Fibroblast of gingiva (primary cell): ENCODE data around the gene PARD3.
A peak's percentile ranks its signal among the peaks of the same experiment; 100 is the strongest.
"Not testable (repeated sequence)": the region's sequence is repeated elsewhere in the genome, so short reads cannot be mapped to it uniquely, and the experiment has no call there.

ENCODE experiments used
- DNase-seq: peaks from one replicate; pipeline ENCODE4 v3.0.0-alpha.2; 2011; ENCODE audit warnings: low read depth

The PARD3 gene

DNA sequence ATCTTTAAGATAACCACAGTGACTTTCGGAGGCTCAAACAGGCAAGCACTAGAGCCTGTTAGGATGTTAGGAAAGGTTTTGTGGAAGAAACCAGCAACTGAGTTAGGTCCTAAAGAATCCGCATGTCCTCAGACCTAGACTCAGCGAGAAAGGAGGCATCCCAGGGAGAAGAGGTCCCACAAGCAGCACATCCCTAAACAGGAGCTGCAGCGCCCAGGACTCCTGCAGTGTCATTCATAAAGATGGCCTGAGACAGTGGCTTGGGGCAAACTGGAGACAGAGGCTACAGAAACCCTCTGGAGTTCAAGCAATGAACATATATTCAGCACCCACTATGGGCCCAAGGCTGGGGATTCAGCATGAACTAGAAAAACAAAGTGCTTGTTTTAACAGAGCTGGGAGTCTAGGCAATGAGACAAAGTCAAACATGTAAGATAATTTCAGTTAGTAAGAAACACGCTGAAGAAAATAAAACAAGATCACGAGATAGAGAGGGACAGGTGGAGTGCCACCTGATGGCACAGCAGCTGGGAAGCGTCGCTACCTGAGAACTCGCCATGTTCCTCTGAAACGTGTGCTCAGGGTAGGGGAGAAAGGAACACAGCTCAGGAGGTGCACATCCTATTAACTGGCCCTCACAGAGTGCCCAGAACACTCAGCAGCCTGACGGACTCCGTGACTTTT is 48.1 kb downstream of the PARD3 start:
- DNase-seq, result no peak

DNA sequence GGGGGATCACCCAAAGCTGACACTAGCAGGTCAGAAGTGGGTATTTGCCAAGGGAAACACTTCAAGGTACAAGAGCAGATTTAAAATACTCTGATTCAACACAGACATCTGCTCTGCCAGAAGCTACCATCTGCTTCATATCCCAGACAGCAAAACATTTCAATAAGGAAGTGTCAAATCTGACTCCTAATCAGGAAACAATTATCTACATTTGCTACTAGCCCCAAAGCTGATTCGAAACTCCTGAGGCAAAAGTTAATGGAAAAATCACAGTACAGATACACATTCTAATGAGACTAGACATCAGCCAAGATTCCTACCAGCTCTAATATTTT is 48.9 kb downstream of the PARD3 start:
- no peak for DNase-seq

DNA sequence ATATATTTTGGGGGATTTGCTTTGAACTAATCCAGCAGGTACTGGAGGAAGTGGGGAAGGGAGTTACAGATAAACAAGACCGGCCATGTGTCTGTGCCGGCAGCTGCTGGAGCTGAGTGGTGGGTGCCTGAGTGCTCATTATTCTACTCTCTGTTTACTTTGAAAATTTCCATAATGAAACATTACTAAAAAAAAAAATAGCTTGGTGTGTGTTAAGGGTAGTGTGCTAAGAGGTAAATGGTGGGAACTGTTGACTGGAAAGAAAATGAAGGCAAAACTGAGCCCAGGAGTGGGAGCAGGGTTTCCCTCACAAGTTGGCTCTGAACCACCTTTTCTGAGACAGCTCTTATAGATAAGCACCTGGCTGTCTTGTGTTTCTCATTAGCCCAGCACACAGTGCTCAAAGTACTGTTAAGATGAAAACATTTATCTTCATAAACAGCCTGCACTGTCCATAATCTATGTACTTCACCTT is 50.6 kb downstream of the PARD3 start:
- no peak for DNase-seq

DNA sequence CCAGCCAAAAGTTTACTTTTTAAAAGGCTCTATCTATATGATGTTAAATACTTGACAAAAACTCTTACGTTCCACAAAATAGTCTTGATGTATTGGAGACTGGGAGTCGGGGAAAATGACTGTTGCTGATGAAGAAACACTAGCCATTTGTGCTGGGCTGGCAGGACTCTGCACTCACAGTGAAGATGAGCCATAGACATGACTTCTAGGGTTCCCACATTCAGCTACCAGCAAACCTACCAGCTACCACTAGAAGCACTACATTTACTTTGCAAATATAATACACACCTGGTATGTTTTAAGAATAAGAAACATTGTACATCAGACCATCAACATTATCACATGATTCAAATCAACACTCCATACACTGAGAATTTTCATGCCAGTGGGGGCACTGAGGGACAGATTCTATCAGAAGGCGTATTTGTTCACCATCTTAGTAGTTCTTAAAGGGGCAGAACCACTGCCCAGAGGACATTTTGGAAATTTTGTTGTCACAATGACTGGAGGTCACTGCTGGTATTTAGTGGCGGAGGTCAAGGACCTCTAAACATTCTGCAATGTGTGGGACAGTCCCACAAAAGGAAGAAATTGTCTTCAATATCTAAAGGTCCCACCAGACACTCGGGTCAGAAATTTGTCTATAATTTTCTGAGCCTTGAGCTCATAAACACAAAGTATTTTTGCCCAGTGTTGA is 52.3 kb downstream of the PARD3 start:
- DNase-seq, result no peak

DNA sequence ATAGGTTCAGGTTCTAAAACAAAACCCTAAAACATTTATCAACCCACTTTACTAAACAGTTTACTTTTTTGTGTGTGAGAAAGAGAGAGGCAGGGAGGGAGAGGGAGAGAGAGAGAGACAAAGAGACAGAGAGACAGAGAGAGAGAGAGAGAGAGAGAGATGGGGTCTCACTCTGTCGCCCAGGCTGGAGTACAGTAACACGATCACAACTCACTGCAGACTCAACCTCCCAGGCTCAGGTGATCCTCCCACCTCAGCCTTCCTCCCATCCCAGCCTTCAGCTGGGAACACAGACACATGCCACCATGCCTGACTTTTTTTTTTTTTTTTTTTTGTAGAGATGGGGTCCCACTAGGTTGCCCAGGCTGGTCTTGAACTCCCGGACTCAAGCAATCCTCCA is 52.9 kb downstream of the PARD3 start:
- no peak for DNase-seq

DNA sequence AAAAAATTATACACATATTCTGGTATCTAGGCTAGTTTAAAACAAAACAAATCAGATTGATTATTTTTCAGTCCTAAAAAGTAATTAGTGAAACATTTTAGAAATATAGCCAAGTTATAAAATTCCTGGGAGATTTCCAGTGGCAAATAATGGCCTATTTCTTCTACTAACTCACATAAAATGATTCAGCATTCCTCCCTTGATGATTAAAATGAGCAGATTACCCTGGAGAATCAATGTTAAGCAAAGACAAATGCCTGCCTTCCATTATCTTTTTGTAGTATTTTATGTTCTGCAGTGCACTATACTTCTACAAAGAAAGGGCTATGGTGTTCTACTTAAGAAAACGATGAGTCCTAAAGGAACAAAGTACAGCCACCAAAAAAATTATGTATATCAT is 53.6 kb downstream of the PARD3 start:
- no peak for DNase-seq

DNA sequence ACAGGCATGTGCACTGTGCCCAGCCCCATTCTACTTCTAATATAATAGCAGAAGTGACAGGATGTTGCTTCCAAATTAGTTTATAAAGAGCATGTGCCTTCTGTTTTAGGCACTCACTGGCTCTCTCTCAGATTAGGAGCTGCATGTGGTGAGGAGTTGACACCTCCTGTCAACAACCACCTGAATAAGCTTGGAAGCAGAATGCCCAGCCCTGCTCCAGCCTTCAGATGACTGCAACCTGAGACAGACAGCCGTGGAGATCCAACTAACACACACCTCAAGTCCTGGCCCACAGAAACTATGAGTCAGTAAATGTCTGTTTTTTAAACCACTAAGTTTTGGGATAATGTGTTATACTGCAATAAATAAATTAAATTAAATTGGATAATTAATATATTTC is 54.5 kb downstream of the PARD3 start:
- no peak for DNase-seq

DNA sequence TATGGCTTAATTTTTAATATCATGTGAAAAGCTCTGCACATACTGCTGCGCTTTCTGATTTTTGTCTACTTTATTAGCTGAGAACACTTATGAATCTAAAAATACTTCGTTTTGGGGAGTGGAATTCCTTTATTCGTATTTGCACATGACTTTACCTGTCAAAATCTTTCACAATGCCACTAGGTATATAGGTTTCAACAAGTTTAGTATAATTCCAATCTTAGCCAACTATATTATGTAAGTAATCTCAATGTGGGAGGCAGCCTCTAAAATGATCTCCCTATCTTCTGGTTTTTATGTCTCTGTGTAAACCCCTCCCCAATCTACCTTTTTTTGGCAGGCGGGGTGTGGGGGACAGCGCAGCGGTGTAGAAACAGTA is 55.3 kb downstream of the PARD3 start:
- DNase-seq, result no peak

DNA sequence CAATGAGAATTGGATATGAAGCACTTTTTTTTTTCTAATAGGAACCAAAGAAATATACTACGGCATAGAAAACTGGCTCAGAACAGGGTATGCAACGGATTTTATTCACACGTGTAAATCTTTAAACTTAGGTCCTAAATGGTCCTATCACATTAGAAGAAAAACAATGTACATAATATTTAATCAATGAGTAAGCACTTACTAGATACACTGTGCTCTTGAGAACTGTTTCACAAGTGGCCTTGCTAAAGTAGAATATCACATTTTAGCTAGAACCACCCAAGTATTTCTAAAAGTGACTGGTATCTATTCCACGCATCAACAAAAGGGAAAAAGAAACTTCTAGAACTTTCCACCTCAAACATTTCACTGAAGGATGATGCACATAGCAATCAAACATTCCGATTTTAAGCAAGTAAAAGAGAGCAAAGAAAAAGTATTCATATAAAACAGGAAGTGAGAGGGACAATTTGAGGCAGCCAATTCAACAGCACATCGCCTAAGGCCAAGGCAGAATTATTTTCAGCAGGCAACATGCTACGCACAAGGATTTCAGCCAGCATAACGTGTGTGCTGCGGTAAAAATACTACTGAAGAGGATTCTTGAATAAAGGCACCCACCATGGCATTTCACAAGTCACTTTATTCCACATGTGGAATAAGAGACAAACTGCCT is 55.8 kb downstream of the PARD3 start:
- no peak for DNase-seq

DNA sequence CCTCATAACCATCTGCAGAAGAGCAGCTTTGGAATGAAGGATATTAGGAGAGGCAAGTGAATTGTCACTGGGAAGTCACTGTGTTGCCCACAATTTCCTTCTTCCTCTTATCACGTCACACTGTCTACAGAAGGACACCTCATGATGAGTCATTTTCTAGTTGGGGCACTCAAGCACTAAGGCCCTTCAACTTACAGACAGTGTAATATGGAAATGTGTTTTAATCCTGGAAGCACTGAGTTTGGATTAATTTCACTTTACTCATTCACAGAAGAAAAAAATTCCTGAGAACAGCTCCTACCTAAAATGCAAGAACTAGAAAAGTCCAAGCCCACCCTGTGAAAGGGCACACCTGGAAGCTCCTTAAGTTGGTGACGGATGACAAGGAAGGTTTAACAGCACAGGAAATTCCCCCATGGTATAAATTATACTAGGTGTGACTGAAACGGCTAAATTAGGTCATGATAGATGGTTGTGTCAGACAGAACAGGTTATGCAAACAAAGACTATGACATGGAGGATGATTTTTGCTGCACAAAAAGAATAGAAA is 56.6 kb downstream of the PARD3 start:
- peak; percentile 48 for DNase-seq

DNA sequence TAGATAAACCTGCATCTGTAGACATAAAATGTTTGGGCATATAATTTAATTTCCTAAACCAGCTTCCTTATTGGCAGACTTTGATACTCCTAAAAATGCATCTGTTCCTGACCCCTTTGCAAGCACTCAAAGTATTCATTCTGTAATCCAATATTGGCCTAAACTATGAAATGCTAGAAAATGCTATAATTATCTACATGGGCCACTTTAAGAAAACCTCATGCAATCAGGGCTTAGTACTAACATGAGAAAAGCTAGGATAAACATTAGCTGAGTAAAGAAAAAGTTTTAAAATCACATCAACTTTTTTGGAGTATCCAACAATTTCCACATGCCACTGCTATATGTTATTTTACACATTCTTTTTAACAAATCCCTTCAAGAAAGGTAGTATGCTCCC is 57.2 kb downstream of the PARD3 start:
- DNase-seq, result no peak

DNA sequence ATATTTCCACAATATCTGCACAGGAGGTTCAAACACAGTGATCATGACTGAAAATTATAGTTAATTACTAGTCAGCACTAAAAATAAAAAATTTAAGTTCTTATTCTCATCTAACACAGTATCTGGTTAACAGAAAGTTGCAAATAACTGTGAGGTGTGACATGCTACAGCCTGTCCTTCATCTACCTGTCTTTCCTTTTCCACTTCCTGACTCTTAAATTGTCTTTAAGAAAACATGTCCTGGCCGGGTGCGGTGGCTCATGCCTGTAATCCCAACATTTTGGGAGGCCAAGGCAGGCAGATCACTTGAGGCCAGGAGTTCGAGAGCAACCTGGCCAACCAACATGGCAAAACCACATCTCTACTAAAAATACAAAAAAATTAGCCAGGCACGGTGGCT is 57.9 kb downstream of the PARD3 start:
- DNase-seq, result not testable (repeated sequence)

DNA sequence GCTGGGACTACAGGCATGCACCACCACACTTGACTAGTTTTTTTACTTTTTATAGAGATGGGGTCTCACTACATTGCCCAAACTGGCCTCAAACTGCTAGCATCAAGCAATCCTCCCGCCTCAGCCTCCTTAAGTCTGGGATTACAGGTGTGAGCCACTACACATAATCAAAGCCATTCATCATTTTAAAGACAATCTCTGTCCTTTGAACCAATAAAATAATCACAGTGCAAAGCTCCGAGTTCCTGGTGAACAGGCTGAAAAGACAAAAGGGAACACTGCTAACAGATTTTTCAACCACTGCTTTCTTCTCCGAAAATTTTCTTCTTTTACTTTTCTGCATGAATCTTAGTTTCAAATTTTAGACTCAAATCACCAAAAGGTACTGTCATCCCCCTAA is 58.5 kb downstream of the PARD3 start:
- DNase-seq, result no peak

DNA sequence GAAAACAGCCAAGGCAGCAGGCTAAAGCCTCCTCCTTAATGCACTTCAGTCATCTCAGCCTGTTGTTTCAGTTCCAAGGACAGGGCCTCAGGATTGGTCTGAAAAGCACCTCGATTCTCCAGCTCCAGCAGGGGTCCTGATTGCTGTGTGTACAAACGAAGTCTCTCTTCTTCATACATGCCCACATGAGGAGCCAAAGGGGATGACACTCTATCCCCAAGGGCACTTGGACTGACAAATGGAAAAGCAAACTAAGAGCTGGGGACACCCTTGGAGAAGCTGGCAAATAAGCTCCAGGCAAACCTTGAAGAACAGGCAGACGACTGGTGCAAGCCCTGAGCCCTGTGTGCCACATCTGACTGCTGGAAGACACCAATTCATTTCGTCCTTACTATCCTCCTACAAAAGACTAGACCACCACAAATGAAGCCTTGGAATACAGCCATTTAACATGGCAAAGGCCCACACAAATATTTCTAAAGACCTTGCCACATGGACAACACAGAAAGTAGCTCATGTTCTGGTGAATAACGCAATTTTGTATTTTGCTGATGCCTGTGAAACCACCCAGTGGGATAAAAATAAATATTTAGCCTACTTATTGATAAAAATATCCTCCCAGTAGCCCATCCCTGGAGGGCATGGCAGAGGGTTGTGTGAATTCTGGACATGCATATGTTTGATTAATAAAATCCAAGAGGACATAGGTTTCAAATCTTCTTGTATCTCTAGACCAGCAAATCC is 61.9 kb downstream of the PARD3 start:
- DNase-seq, result no peak

DNA sequence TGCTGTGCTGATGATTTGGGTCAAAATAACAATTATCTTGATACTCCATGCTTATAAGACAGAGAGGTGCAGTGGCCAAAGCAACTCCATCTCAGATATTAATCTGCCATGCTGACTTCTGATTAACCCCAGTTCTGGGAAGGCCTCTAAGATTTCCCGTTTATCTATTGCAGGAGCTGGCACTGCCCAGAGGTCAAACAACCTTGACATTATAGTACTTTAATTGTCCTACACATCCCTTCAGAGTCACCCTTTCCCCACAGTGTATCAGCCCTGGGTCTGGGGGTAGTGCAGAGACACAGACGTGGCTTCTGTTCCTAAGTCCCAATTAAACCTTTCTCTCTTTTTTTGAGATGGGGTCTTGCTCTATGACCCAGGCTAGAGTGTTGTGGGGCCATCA is 63.8 kb downstream of the PARD3 start:
- no peak for DNase-seq

DNA sequence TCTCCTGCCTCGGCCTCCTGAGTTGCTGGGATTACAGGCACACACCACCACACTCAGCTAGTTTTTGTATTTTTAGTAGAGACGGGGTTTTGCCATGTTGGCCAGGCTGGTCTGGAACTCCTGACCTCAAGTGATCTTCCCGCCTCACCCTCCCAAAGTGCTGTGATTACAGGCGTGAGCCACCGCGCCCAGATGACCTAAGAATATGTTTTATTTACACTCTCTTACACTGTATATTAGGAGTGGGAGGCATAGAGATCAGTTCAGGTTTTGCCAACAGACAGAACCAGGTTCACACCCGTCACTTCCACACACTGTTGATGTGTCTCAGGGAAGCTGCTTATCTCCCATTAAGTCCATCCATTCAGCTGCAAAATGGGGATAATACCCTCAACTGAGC is 64.3 kb downstream of the PARD3 start:
- not testable (repeated sequence) for DNase-seq

DNA sequence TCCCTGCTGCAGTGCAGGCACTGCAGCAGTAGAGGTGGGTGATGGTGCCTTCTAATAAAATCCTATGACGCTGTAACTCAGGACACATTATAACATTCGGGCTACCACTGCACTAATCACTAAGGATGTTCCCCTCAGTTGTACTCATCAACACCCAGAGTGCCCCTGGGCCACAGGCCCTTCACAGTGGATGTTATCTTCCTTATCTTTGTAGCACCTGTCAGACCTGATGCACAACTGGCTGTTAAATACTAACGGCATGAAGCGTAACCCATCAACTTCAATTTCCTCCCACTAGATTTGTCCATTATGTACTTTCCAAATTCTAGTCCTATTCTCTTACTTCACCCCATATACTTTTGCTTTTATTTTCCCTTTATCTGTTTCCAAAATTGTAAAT is 66.3 kb downstream of the PARD3 start:
- DNase-seq, result no peak

DNA sequence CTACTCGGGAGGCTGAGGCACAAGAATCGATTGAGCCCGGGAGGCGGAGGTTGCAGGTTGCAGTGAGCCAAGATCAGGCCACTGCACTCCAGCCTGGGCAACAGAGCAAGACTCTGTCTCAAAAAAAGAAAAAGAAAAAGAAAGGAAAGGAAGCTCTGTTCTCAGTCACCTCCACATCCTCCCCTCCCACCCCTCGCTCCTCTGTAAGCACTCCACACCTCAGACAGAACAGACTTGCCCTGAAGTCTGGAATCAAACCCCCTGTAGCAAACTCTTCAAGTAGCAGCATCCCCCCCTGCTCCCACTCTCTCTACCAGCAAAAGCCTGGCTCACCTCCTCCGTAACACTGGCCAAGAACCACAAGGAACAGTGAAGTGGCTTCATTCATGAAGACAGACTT is 66.7 kb downstream of the PARD3 start:
- no peak for DNase-seq

DNA sequence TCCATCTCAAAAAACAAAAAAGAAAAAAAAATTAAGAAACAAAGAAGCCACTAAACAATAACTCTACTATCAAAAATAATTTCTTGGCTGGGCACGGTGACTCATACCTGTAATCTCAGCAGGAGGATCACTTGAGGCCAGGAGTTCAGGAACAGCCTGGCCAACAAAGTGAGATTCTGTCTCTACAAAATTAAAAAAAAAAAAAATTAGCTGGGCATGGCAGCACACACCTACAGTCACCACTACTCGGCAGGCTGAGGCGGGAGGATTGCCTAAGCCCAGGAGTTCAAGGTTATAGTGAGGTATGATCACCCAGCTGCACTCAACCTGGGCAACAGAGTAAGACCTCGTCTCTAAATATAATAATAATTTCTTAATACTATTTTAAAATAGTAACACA is 69.0 kb downstream of the PARD3 start:
- no peak for DNase-seq

DNA sequence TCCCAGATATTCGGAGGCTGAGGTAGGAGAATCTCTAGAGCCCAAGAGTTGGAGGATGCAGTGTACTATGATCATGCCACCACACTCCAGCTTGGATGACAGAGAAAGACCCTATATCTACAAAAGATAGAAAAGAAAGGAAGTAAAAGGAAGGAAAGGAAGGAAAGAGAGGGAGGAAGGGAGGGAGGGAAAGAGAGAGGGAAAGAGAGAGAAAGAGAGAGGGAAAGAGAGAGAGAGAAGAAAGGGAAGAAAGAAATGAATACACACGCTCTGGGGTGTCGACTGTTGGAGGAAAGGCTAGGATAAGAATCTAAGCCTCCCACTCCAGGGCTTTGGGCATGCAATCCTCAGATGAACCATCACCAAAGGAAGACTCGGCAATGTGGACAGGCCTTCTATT is 69.9 kb downstream of the PARD3 start:
- DNase-seq, result no peak

DNA sequence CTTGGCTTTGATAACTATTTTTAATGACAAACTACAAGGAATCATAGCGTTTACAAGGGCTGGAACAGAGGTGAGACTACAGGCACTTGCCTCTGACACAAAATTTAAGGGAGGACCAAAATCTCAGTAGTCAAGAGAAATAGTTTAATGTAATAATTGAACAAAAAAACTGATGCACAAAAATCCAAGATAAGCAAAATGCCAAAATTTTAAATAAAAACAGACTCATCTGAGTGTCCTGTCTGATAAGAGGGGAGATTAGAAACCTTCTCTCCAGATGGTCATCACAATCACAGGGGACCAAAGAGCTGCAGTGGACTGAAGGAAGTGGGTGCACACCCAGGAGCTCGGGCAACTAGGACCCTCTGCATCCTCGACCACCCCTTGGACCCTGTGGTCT is 70.5 kb downstream of the PARD3 start:
- no peak for DNase-seq

DNA sequence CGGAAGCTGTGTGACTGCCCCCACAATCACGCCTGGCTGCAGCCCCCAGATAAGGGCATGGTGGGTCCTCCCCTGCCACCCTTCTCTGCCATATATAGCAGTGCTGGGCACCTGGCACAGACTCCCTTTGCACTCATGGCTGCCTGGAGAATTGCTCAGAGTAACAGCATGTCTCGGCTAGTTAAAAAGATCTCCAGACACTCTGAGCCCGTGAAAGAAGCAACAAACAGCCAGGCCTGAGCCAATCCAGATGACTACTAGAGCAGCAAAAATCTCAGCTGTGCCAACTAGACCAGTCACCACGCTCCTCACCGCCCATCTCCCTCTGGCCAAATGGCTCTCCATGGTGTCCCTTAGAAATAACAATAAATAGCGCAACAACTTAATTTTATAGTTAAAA is 71.3 kb downstream of the PARD3 start:
- DNase-seq, result peak; percentile 49

DNA sequence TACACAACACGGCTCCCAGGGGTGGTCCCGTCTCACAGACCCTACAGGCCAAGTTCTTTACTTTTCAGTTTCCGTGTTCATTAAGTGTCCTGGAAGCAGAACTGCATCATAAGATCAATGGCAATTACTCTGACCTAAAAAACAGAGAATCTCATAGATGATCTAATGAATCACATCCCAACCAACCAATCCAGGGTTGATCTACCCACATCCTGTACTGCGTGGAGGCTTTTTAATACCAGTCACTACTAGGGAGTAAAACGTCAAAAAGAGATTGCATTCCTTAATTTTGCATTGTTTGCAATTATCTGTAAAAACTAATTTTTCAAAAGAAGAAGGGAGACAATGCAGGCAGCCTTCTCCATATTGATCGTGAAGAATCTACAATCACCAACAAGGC is 72.6 kb downstream of the PARD3 start:
- DNase-seq, result no peak
